HG02852 (cell line): ENCODE data around the gene RMDN2.

ENCODE experiments used
- ATAC-seq: cut with Tn5 transposase; IDR thresholded peaks from one replicate; pipeline ENCODE4 v1.9.1; 2021; ENCODE audit warnings: mild to moderate bottlenecking, moderate library complexity; ENCODE audit not compliant: unreplicated experiment

RMDN2 gene

GRCh38 chr2:37896319-37896718 lies 28.8 kb upstream of the RMDN2 start:
- no peak for ATAC-seq

- no peak for ATAC-seq
These were observed 27.6 kb upstream of the RMDN2 start for GRCh38 chr2:37897511-37897910.

- no peak for ATAC-seq
These were observed 26.6 kb upstream of the RMDN2 start for GRCh38 chr2:37898448-37898847.

- no peak for ATAC-seq
These were observed 22.1 kb upstream of the RMDN2 start for GRCh38 chr2:37902991-37903390.

- no peak for ATAC-seq
These were observed 20.7 kb upstream of the RMDN2 start for GRCh38 chr2:37904425-37904824.

GRCh38 chr2:37904993-37905392 lies 20.1 kb upstream of the RMDN2 start:
- ATAC-seq, result no peak

- no peak for ATAC-seq
These were observed 19.0 kb upstream of the RMDN2 start for GRCh38 chr2:37906131-37906530.

- ATAC-seq, result no peak
These were observed 17.4 kb upstream of the RMDN2 start for GRCh38 chr2:37907501-37908225.

- ATAC-seq, result no peak
These were observed 13.7 kb upstream of the RMDN2 start for GRCh38 chr2:37911296-37911873.

- no peak for ATAC-seq
These were observed 13.0 kb upstream of the RMDN2 start for GRCh38 chr2:37912056-37912455.

GRCh38 chr2:37912616-37913015 lies 12.5 kb upstream of the RMDN2 start:
- ATAC-seq, result no peak

- no peak for ATAC-seq
These were observed 10.7 kb upstream of the RMDN2 start for GRCh38 chr2:37914340-37914739.

GRCh38 chr2:37915773-37916172 lies 9.3 kb upstream of the RMDN2 start:
- no peak for ATAC-seq

- ATAC-seq, result no peak
These were observed 8.5 kb upstream of the RMDN2 start for GRCh38 chr2:37916512-37917082.

GRCh38 chr2:37917281-37918228 lies 7.5 kb upstream of the RMDN2 start:
- ATAC-seq, result no peak

- no peak for ATAC-seq
These were observed 6.3 kb upstream of the RMDN2 start for GRCh38 chr2:37918742-37919186.

GRCh38 chr2:37919631-37920032 lies 5.5 kb upstream of the RMDN2 start:
- no peak for ATAC-seq

- no peak for ATAC-seq
These were observed 4.5 kb upstream of the RMDN2 start for GRCh38 chr2:37920570-37920969.

GRCh38 chr2:37921781-37922180 lies 3.3 kb upstream of the RMDN2 start:
- ATAC-seq, result no peak

- no peak for ATAC-seq
These were observed 1.6 kb upstream of the RMDN2 start for GRCh38 chr2:37923308-37924055.

GRCh38 chr2:37926635-37927034 lies 1.5 kb downstream of the RMDN2 start:
- no peak for ATAC-seq
